SK-N-MC (cell line): Measurements from ENCODE around the gene GEMIN8.

ENCODE experiments used
- EZH2 ChIP-seq: fragments of 200-600 bp; sonication (generic); IDR thresholded peaks from one replicate; pipeline ENCODE4 v1.6.1; 2017; ENCODE audit warnings: antibody characterized with exemption
- POLR2AphosphoS5 ChIP-seq: IDR thresholded peaks from 2 replicates; pipeline ENCODE4 v1.6.1; 2012; ENCODE audit warnings: mild to moderate bottlenecking, low read depth, low read length, borderline replicate concordance

GRCh38 chrX:14076639-14077038, 46.9 kb upstream of the GEMIN8 start:
- TF ChIP-seq EZH2 (no peak), POLR2AphosphoS5 (no peak)
